ENCODE data around the gene TMEM53. TPM values are rescaled to one million over a fixed set of nuclear protein-coding genes. Genes with fewer than 3 reads are reported as not detected.

Gene TMEM53
- total RNA-seq, 6 experiments from 2014 or later, result 3.2 to 5.0 (median 4.4) TPM

- no peak overlapping the region for H3K4me3 Mint-ChIP-seq
- peaks cover under 1% of the 10 kb centered on the region for H3K36me3 Mint-ChIP-seq (ENCODE audit: low read depth)
- no peak for TF ChIP-seq CTCF (IDR thresholded peaks at IDR 0.05)
- H3K27ac Mint-ChIP-seq, result no peak overlapping the region
- no peaks in the 10 kb centered on the region for H3K9me3 Mint-ChIP-seq
- no peaks in the 10 kb centered on the region for H3K27me3 Mint-ChIP-seq (ENCODE audit: insufficient read depth)
- peaks cover 14% of the 10 kb centered on the region for H3K4me1 Mint-ChIP-seq (ENCODE audit: low read depth)
- DNase-seq, result no peak
These were observed 28.6 kb downstream of the TMEM53 start for GRCh38 chr1:44645476-44646244.

- Mint-ChIP-seq H3K36me3 (ENCODE audit: low read depth) (no peaks in the 10 kb centered on the region; the same call in 1 of the 2 replicates), H3K4me1 (ENCODE audit: low read depth) (peaks cover 14% of the 10 kb centered on the region), H3K27me3 (ENCODE audit: insufficient read depth) (no peaks in the 10 kb centered on the region), H3K4me3 (no peak overlapping the region), H3K27ac (no peak overlapping the region), H3K9me3 (no peaks in the 10 kb centered on the region)
- TF ChIP-seq CTCF (IDR thresholded peaks at IDR 0.05), result no peak
- no peak for DNase-seq
These were observed 29.5 kb downstream of the TMEM53 start for GRCh38 chr1:44644806-44645205.

- Mint-ChIP-seq H3K4me3 (no peak overlapping the region), H3K9me3 (no peaks in the 10 kb centered on the region), H3K27ac (no peak overlapping the region), H3K4me1 (ENCODE audit: low read depth) (peaks cover 11% of the 10 kb centered on the region), H3K27me3 (ENCODE audit: insufficient read depth) (no peaks in the 10 kb centered on the region; the same call in 1 of the 2 replicates), H3K36me3 (ENCODE audit: low read depth) (peaks cover 6% of the 10 kb centered on the region)
- DNase-seq, result no peak
- no peak for TF ChIP-seq CTCF (IDR thresholded peaks at IDR 0.05)
These were observed 30.5 kb downstream of the TMEM53 start for GRCh38 chr1:44643721-44644334.

GRCh38 chr1:44642925-44643324 is 31.4 kb downstream of the TMEM53 start:
- Mint-ChIP-seq H3K27ac (no peak overlapping the region), H3K4me3 (no peak overlapping the region), H3K9me3 (no peaks in the 10 kb centered on the region), H3K4me1 (ENCODE audit: low read depth) (peaks cover 3% of the 10 kb centered on the region; the same call in 1 of the 2 replicates), H3K27me3 (ENCODE audit: insufficient read depth) (no peaks in the 10 kb centered on the region; the same call in 1 of the 2 replicates), H3K36me3 (ENCODE audit: low read depth) (peaks cover 10% of the 10 kb centered on the region)
- TF ChIP-seq CTCF (IDR thresholded peaks at IDR 0.05), result no peak
- no peak for DNase-seq

GRCh38 chr1:44642255-44642654 is 32.0 kb downstream of the TMEM53 start:
- Mint-ChIP-seq H3K36me3 (ENCODE audit: low read depth) (peaks cover 10% of the 10 kb centered on the region), H3K27ac (peak overlapping the region; percentile 1; the same call in 1 of the 2 replicates), H3K4me1 (ENCODE audit: low read depth) (peaks cover 4% of the 10 kb centered on the region; the same call in 1 of the 2 replicates), H3K4me3 (no peak overlapping the region; the same call in 1 of the 2 replicates), H3K27me3 (ENCODE audit: insufficient read depth) (no peaks in the 10 kb centered on the region; the same call in 1 of the 2 replicates), H3K9me3 (no peaks in the 10 kb centered on the region)
- DNase-seq, result no peak
- TF ChIP-seq CTCF (IDR thresholded peaks at IDR 0.05), result no peak
